ENCODE results near the gene LHX2.

LHX2 gene

GRCh38 chr9:124040186-124040931 is 28.8 kb downstream of the LHX2 start:
- no peaks in the 10 kb centered on the region for H3K4me1 ChIP-seq (ENCODE audit: low read length)
- H3K36me3 ChIP-seq (replicated peaks; ENCODE audit: insufficient read depth, low read length) = no peaks in the 10 kb centered on the region
- H2AFZ ChIP-seq (ENCODE audit: low read length) = 0 out of 2 replicates have a peak overlapping the region, but pooled peaks have one; percentile 27
- no peaks in the 10 kb centered on the region for H3F3A ChIP-seq (ENCODE audit: insufficient read depth, low read length)
- H3K9ac ChIP-seq (ENCODE audit: low read length) = no peak overlapping the region
- H4K20me1 ChIP-seq (ENCODE audit: insufficient read depth, low read length) = no peaks in the 10 kb centered on the region
- H3K27me3 ChIP-seq (replicated peaks; ENCODE audit: insufficient read depth, low read length) = peaks cover 3% of the 10 kb centered on the region
- no peak for TF ChIP-seq CTCF (IDR thresholded peaks at IDR 0.05; ENCODE audit: low read length)
- TF ChIP-seq EZH2phosphoT487 (IDR thresholded peaks at IDR 0.05; ENCODE audit: low read length) = no peak
- no peak for TF ChIP-seq EZH2 (optimal IDR thresholded peaks at IDR 0.05; ENCODE audit: low read depth, low read length)
- no peak overlapping the region; the same call in 1 of the 2 replicates for H3K4me3 ChIP-seq (ENCODE audit: low read length)
- no peaks in the 10 kb centered on the region for H3K9me3 ChIP-seq (replicated peaks; ENCODE audit: insufficient read depth, low read length)
- peak overlapping the region; percentile 51; the same call in 1 of the 2 replicates for H3K4me2 ChIP-seq (ENCODE audit: low read depth, low read length)
- H3K9me2 ChIP-seq (replicated peaks; ENCODE audit: insufficient read depth, low read length) = no peaks in the 10 kb centered on the region
- no peak overlapping the region for H3K27ac ChIP-seq (ENCODE audit: low read length)
- DNase-seq = no peak
- no peaks in the 10 kb centered on the region for H3K79me2 ChIP-seq (ENCODE audit: low read length)

GRCh38 chr9:124040935-124041816 is 29.6 kb downstream of the LHX2 start:
- Histone ChIP-seq H3K27me3 (replicated peaks; ENCODE audit: insufficient read depth, low read length) (peaks cover 11% of the 10 kb centered on the region), H4K20me1 (ENCODE audit: insufficient read depth, low read length) (no peaks in the 10 kb centered on the region), H3K4me1 (ENCODE audit: low read length) (no peaks in the 10 kb centered on the region), H3K27ac (ENCODE audit: low read length) (no peak overlapping the region), H3K4me2 (ENCODE audit: low read depth, low read length) (peak overlapping the region; percentile 51), H3K9ac (ENCODE audit: low read length) (no peak overlapping the region), H3K9me2 (replicated peaks; ENCODE audit: insufficient read depth, low read length) (no peaks in the 10 kb centered on the region), H3F3A (ENCODE audit: insufficient read depth, low read length) (no peaks in the 10 kb centered on the region), H3K9me3 (replicated peaks; ENCODE audit: insufficient read depth, low read length) (no peaks in the 10 kb centered on the region), H2AFZ (ENCODE audit: low read length) (0 out of 2 replicates have a peak overlapping the region, but pooled peaks have one; percentile 27), H3K36me3 (replicated peaks; ENCODE audit: insufficient read depth, low read length) (no peaks in the 10 kb centered on the region), H3K4me3 (ENCODE audit: low read length) (no peak overlapping the region; the same call in 1 of the 2 replicates), H3K79me2 (ENCODE audit: low read length) (no peaks in the 10 kb centered on the region)
- peak; percentile 10 for DNase-seq
- TF ChIP-seq CTCF (IDR thresholded peaks at IDR 0.05; ENCODE audit: low read length) = peak; percentile 82
- TF ChIP-seq EZH2phosphoT487 (IDR thresholded peaks at IDR 0.05; ENCODE audit: low read length) = no peak

GRCh38 chr9:124041817-124042116 is 30.2 kb downstream of the LHX2 start:
- Histone ChIP-seq H3K9me3 (replicated peaks; ENCODE audit: insufficient read depth, low read length) (no peaks in the 10 kb centered on the region), H4K20me1 (ENCODE audit: insufficient read depth, low read length) (no peaks in the 10 kb centered on the region), H3K4me1 (ENCODE audit: low read length) (no peaks in the 10 kb centered on the region), H3K4me3 (ENCODE audit: low read length) (no peak overlapping the region), H3K9ac (ENCODE audit: low read length) (no peak overlapping the region), H3K27ac (ENCODE audit: low read length) (no peak overlapping the region), H3K27me3 (replicated peaks; ENCODE audit: insufficient read depth, low read length) (peaks cover 12% of the 10 kb centered on the region), H3K36me3 (replicated peaks; ENCODE audit: insufficient read depth, low read length) (no peaks in the 10 kb centered on the region), H3K9me2 (replicated peaks; ENCODE audit: insufficient read depth, low read length) (no peaks in the 10 kb centered on the region), H3K4me2 (ENCODE audit: low read depth, low read length) (no peak overlapping the region), H3F3A (ENCODE audit: insufficient read depth, low read length) (no peaks in the 10 kb centered on the region), H3K79me2 (ENCODE audit: low read length) (no peaks in the 10 kb centered on the region), H2AFZ (ENCODE audit: low read length) (no peak overlapping the region)
- DNase-seq = no peak
- TF ChIP-seq EZH2phosphoT487 (IDR thresholded peaks at IDR 0.05; ENCODE audit: low read length) (no peak), EZH2 (optimal IDR thresholded peaks at IDR 0.05; ENCODE audit: low read depth, low read length) (no peak), CTCF (IDR thresholded peaks at IDR 0.05; ENCODE audit: low read length) (no peak)
